NCI-H1436 treated with DMSO at 0.1 percent for 48 hours (cell line): ENCODE measurements around the gene FAM32A.
"Not testable (repeated sequence)": the region's sequence is repeated elsewhere in the genome, so short reads cannot be mapped to it uniquely, and the experiment has no call there.

Experiments used
- DNase-seq: peaks from one replicate; lab custom pipeline; 2025; lab: John Stamatoyannopoulos, UW

Gene FAM32A

GRCh38 chr19:16164222-16164890, 20.9 kb upstream of the FAM32A start:
- DNase-seq, result no peak

DNA sequence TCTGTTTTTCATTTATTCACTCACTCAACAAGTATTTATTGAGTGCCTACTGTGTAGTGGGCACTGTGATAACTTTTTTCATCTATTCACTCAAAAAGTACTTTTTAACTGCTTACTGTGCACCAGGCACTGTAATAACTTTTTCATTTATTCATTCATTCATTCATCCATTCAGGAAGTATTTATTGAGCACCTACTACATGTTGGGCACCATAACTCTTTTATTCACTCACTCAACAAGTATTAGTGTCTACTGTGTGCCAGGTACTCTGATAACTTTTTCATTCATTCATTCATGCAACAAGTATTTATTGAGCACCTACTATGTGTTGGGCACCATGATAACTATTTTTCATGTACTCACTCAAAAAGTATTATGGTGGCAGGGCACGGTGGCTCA, 18.8 kb upstream of the FAM32A start:
- DNase-seq, result no peak

GRCh38 chr19:16167055-16167454, 18.2 kb upstream of the FAM32A start:
- no peak for DNase-seq

DNA sequence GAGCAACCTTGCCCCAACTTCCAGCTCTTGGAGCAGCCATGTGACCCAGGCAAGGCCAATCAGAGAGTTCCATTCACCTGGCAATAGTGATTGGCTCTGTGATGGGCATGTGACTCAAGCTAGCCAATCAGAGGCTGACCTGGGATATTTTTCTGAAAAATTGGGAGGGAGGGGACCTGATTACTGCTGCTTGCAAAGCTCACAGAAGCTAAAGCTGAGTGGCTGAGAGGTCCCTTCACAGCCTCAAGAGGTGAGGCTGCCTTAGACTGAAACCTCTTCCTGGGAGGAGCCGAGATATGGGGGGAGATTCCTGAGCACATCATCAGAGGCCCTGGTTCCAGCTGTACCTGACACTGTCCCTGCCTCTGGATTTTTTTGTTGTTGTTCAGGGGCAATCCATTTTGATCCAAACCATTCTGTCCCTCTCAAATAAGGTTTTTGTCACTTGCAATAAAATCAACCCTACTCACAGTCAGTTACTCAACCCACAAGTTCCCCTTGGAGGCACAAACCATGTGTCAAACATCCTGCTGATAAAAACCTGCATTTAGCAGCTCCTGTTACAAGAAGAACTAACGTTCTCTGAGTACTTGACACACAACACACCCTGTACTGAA, 16.6 kb upstream of the FAM32A start:
- DNase-seq, result no peak

GRCh38 chr19:16170134-16170533, 15.1 kb upstream of the FAM32A start:
- no peak for DNase-seq

DNA sequence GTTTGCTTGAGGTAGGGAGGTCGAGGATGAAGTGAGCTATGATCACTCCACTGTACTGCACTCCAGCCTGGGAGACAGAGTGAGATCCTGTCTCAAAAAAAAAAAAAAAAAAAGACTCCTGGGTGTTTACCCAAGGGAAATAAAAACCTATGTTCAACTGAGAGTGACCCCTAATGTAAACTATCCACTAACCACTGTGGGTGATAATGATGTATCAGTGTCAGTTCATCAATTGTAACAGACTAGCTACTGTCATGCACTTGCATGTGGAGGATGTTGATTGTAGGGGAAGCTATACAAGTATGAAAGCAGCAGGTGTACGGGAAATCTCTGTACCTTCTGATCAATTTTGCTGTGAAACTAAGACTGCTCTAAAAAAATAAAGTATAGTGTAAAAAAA, 9.3 kb upstream of the FAM32A start:
- DNase-seq, result no peak

DNA sequence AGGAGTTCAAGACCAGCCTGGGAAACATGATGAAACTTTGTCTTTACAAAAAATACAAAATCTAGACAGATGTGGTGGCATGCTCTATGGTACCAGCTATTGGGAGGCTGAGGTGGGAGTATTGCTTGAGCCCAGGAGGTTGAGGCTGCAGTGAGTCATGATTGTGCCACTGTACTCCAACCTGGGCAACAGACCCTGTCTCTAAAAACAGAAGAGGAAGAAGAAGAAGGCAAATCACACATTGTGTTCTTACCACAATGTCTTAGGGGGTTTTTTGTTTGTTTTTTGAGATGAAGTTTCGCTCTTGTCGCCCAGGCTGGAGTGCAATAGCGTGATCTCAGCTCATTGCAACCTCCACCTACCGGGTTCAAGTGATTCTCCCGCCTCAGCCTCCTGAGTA, 6.3 kb upstream of the FAM32A start:
- not testable (repeated sequence) for DNase-seq

GRCh38 chr19:16180611-16181010, 4.6 kb upstream of the FAM32A start:
- no peak for DNase-seq

DNA sequence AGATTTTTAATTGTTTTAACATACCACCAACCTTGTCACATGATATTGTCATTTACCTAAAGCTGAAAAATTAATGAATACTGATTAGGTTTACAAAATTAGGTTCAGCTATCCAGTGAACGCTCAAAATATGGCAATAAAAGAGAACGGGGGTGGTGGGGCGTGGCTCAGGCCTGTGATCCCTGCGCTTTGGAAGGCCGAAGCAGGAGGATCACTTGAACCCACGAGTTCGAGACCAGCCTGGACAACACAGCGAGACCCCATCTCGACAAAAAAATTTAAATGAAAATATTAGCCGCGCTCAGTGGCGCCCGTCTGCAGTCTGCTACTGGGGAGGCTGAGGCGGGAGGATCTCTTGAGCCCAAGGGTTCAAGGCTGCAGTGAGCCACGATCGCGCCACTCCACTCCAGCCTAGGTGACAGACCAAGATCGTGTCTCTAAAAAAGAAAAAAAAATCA, 516 bp upstream of the FAM32A start:
- DNase-seq, result no peak

- no peak for DNase-seq
Measured at GRCh38 chr19:16185768-16186123, 536 bp downstream of the FAM32A start.

DNA sequence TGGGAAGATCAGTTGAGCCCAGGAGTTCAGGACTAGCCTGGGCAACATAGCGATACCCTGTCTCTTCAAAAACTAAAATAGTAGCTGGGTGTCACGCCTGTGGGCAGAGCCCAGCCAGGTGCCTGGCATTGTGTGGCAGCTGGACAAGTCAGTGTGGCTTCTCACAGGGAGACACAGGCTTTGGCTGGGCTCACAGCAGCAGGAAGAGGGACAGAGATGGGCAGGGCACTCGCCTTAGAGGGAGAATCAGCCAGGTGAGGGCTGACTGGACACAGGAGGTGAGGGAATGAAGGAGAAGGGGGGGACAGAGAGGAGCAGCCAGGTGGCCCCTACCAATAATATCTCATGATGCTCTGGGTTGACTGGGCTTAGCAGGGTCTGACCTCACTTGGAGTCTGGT, 3.3 kb downstream of the FAM32A start:
- DNase-seq, result no peak

GRCh38 chr19:16190198-16190597, 5.0 kb downstream of the FAM32A start:
- no peak for DNase-seq

DNA sequence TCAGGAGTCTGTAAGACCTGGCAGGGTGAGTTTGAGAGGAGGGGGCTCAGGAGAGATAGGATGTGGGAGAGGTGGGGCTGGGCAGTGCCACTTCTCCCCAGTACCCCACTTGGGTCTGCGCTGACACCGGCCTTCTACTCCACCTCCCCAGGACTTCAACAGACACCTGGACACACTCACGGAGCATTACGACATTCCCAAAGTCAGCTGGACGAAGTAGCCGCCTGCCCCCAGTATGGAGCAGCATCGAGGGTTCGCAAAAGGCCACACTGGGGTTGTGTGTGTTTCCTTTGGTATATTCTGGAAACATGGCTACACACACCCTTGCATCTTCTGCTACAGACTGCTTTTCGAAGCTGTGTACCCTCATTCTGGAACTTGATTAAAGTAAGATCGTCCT, 5.5 kb downstream of the FAM32A start:
- DNase-seq, result no peak

GRCh38 chr19:16191216-16191908, 6.2 kb downstream of the FAM32A start:
- DNase-seq, result no peak

DNA sequence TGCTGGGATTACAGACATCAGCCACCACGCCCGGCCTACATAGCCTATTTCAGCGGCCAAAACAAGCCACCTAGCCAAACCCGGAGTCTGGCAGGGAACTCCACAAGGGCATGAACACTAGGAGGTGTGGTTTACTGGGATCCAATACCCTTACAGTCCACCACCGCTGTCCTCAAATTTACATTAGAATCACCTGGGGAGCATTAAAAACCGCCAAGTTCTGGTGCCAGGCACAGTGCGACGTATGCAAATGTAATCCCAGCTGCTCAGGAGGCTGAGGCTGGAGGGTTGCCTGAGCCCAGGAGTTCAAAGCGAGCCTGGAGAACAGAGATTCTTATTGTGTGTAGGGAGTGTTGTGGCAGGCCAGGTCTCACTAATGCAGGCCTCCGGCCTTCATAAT, 8.3 kb downstream of the FAM32A start:
- DNase-seq, result no peak

DNA sequence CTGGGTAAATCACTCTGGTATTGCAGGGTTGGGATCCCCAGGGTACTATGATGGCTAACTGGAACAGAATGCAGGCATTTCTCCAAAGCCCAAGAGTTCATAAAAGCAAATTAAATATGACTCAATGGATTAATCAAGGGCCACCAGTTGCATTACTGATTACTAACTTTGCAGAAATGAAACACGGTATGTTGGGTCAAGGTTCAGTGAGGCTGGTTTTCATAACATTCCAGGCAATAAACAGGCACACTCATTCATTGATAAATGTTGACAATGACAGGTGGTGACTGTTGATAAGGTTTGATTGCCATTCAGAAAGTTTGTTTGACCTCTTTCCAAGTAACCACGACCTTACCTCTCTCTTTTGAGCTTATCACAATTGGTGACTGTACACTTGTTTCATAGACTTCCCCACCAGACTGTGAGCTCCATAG, 12.0 kb downstream of the FAM32A start:
- no peak for DNase-seq

DNA sequence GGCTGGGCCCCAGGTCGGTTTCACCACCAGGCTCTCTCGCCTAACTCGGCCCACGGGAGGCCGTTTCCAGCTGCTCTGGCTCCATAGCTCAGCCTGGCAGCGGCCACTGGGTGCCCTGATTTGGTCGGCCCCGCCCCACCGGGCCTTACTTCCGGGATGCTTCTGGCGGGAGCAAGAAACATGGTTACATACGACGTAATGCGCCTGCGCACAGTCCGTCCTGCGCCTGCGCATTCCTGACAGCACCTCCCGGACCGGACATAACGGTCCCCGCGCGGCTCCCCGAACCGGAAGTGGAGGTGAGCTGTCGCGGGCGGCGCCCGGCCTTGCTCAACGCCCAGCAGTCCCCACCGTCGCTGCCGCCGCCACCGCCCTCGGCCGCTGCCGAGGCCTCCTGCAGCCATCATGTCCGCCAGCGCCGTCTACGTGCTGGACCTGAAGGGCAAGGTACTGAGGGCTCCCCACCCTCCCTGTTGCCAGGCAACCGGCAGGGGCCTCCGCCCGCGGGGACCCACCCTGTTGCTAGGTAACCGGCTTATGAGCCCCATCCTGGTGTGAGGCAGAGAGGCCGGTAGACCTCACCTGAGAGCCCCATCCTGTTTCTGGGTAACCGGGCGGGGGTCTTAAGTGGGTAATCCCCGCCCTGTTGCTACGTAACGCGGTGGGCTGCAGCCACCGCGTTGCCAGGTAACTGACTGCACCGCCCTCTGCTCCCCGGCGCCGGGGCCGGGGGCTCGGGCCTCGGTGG, 12.6 kb downstream of the FAM32A start, which contains the start of gene AP1M1:
Gene AP1M1 (plus strand): TSS at position 290 of the 748 bp plus-strand sequence. CDS start 116 bp downstream, at position 406.
- peak; percentile 72 for DNase-seq

- DNase-seq, result no peak
Measured at GRCh38 chr19:16198370-16198651, 13.1 kb downstream of the FAM32A start.

DNA sequence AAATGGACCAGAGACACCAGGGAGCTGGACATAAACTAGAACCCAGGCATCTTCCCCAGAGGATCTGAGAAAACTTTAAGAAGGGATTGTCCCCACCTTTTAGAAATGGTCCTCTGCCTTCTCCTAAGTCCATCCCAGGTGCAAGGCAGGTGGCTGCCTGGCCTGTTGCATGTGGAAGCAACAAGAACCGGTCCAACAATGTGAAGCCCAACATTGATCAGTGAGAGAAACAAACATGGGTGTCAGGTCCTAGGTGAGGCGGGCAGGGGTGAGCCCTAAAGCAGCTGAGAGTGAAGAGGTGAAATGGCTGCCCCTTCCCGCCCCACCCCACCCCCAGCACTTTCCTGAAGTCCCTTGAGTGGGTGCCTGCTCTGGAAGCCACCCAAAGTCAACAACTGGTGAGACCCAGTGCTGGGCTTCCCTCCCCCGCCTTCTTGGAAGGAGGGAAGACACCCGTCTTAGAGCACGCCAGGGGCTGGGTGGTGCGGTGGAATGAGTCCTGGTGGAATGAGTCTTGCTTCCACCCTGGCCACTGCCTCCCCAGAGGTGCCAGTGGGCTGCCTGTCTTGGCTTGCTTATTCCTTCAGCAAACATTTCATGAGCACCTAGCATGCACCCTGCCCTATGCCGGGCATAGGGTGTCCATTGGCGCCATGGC, 14.2 kb downstream of the FAM32A start:
- no peak for DNase-seq

GRCh38 chr19:16200038-16201010, 15.1 kb downstream of the FAM32A start:
- no peak for DNase-seq

DNA sequence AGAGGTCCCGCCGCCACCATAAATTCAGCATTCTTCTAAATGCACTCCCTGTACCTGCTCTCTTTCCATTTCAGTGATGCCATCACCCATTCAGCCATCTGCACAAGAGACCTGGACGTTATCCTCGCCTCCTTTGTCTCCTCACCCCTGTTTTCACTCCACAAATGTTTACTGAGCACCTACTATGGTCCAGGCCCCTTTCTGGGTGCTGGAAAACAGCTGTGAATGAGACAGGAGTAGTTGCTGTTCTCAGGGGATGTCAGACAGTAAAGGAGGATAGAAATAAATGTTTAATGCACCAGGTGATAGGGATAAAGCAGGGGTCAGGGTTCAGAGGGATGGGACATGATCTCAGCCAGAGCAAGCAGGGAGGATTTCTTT, 15.8 kb downstream of the FAM32A start:
- no peak for DNase-seq
